CD4-positive, alpha-beta T cell treated with Interleukin-2 at 100 ng/mL for 4 hours (primary cell): ENCODE measurements around the gene EPM2A.
A peak's percentile ranks its signal among the peaks of the same experiment; 100 is the strongest.

Experiments used
- DNase-seq: peaks from one replicate; pipeline ENCODE4 v3.0.0-alpha.2; 2020; ENCODE audit warnings: low spot score

EPM2A gene

DNA sequence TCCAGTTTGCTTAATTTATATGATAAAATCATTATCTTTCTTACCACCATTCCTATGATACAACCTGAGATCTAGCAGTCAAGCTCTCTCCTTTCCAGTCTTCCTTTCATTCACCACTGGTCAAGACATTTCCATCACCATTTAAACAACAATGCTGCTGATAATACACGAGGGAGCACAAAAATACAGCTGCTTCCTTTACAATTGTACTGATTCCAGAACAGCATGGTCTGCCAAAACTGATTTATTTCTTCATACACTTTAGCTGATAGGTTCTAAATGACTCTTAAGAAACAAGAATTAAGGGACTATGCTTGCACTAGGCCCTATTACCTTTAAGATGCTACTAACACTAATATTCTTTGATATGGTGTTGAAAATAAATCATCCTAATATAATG, 65.0 kb downstream of the EPM2A start:
- DNase-seq = no peak

GRCh38 chr6:145669627-145670034, 65.7 kb downstream of the EPM2A start:
- no peak for DNase-seq

GRCh38 chr6:145668844-145669243, 66.5 kb downstream of the EPM2A start:
- DNase-seq = no peak

DNA sequence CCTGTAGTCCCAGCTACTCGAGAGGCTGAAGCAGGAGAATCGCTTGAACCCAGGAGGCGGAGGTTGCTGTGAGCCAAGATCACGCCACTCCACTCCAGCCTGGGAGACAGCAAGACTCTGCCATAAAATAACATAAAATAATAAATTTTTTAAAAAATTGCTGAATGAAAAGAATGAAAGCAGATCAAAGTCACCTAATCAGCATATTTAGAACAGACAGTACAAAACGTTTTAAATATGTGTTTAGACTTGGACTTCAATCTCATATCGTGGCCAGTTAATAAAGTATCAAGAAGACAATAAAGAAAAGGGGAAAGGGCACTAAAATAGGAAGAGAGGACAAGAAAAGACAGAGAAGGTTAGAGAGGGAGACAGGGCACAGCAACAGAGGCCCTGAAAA, 74.6 kb downstream of the EPM2A start:
- no peak for DNase-seq

DNA sequence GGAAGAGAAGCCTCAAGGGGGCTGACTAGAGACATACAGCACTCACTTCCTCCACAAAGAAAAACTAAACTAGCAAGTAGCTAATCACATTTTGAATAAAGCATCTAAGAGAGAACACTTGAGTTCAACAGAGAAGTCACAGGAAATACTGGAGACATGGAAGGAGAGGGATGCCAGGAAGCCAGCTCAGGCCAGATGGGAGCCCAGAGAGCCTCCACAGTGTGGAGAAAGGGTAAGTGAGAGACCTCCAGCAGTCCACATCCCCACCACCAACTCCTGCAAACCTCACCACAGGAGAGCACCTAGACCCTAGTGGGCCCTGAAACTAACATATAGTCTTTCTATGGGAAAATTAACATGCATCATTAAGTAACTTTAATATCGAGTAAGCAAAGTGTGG, 79.2 kb downstream of the EPM2A start:
- DNase-seq = no peak

DNA sequence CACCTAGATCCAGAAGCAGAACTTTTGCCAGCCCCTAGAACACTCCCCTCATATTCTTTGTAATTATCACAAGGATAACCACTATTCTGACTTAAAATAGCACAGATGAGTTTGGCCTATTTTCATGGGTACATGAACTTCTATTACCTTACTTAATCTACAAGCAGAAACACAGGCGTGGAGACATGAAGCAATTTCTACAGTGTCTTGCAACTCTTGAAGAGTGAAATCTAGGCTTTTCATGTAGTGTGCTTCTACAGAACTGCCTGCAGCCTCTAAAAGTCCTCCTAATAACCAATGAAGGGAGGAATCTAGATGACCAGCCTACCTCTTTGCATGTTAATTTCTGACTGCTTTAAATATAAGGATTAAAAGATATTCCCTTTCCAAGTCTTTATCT, 82.7 kb downstream of the EPM2A start:
- DNase-seq = no peak

DNA sequence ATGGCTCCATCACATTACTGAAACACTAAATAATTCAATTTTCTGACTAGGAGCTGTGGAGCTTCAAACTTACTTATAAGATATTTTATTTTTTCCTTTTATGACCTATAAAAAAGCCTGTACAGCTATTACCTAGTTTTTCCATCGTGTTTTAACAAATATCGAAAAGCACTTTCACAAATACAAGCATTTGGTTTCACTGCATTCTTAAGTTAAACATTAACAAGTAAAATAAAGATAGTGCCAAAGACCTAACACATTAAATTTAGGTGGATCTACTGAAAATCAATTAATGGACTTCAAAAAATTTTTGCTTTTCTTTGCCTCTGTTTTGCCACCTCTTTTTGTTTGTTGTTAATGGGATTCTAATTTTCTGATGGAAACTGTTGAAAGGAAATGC, 83.3 kb downstream of the EPM2A start:
- no peak for DNase-seq

- no peak for DNase-seq
Observed at GRCh38 chr6:145648149-145648548, 87.2 kb downstream of the EPM2A start.

- no peak for DNase-seq
Observed at GRCh38 chr6:145647602-145648001, 87.7 kb downstream of the EPM2A start.

- no peak for DNase-seq
Observed at GRCh38 chr6:145643760-145644159, 91.6 kb downstream of the EPM2A start.

- peak; percentile 77 for DNase-seq
Observed at GRCh38 chr6:145633981-145634627, 101.2 kb downstream of the EPM2A start.

GRCh38 chr6:145632971-145633370, 102.3 kb downstream of the EPM2A start:
- no peak for DNase-seq

GRCh38 chr6:145631374-145631773, 103.9 kb downstream of the EPM2A start:
- DNase-seq = no peak

- DNase-seq = no peak
Observed at GRCh38 chr6:145630598-145630997, 104.7 kb downstream of the EPM2A start.

DNA sequence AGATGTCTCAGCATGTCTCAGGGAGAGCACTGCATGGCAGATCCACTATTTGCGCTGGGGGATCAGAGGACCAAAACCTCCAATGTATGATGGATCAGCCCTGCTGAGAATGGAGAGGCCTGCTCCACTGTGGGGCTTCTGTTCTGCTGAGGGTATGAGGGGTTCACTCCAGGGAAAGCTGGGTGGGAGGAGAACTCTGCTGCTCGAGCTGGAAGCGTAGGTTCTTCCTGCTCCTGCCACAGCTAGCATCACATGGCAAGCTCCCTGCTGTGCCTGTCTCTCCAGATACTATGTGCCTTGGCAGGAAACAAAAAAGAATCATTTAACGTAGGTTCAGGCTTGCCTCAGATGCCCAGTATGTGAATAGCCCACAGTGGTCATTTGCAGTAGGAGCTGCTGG, 105.8 kb downstream of the EPM2A start:
- no peak for DNase-seq

GRCh38 chr6:145627451-145627850, 107.9 kb downstream of the EPM2A start:
- no peak for DNase-seq

GRCh38 chr6:145626857-145627256, 108.5 kb downstream of the EPM2A start:
- no peak for DNase-seq

GRCh38 chr6:145623231-145623630, 112.1 kb downstream of the EPM2A start:
- no peak for DNase-seq

DNA sequence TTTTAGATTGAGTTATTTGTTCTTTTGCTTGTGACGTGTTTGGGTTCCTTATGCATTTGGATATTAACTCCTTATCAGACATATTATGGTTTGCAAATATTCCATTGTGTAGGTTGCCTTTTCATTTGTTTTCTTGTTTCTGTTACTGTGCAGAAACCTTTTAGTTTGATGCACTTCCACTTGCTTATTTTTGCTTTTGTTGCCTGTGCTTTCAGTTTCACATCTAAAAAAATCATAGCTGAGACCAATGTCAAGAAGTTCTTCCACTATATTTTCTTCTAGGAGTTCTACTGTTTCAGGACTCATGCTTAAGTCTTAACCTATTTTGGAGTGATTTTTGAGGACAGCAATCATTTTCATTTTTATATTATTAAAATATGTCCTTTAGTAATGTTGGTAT, 113.5 kb downstream of the EPM2A start:
- DNase-seq = no peak

- no peak for DNase-seq
Observed at GRCh38 chr6:145620088-145620487, 115.2 kb downstream of the EPM2A start.

- DNase-seq = no peak
Observed at GRCh38 chr6:145609521-145609920, 125.8 kb downstream of the EPM2A start.

DNA sequence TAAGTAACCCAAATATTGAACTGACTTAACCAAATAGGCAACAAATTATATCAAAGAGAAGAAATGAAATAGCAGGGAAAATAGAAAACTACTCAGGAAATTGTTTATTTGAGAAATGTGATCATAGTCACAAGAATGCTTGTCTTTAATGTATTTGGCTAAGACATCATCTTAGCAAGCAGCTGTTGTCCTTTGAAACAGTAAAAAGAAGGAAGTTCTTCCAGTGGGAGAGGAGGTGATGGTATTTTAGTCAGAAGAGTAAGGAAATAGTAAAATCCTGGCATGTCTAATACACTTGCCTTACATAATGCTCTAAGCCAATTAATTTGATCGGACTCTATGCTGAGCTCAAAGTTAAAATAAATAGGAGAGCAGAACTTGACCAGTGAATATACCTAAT, 126.5 kb downstream of the EPM2A start:
- DNase-seq = no peak

DNA sequence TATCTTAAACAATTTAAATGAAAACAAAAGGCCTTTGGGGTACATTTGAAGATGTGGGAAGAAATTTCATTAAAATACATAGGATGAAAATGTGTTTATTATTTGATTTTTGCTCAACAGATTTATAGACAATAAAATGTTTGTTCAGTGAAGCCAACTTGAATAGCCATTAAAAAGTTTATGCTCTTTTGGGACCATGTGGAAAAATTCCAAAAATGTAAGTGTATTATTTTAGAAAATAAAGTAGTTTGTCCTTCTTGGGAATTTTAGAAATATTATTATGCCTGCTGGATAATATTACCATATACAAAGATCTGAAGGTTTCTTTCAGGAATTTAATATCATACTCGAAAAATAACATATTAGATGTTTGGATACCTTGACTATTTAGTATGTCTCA, 131.3 kb downstream of the EPM2A start:
- no peak for DNase-seq

GRCh38 chr6:145603424-145603833, 131.9 kb downstream of the EPM2A start:
- no peak for DNase-seq
